Hepatocyte (in vitro differentiated cells): Measurements from ENCODE around the gene ADA. TPM values are rescaled to one million over a fixed set of nuclear protein-coding genes. Genes with fewer than 3 reads are reported as not detected.

Experiments
- DNase-seq: peaks from one replicate; pipeline ENCODE4 v3.0.0-alpha.2; 2016; ENCODE audit warnings: low spot score
- H2AFZ ChIP-seq: fragments of 200-600 bp; sonication (generic); 2 replicates; pipeline ENCODE4 v1.6.0; 2016; ENCODE audit warnings: antibody characterized with exemption, mild to moderate bottlenecking
- H3K27ac ChIP-seq: fragments of 200-600 bp; sonication (generic); 2 replicates; pipeline ENCODE4 v1.5.1; 2016; ENCODE audit warnings: mild to moderate bottlenecking
- H3K27me3 ChIP-seq: fragments of 200-600 bp; sonication (generic); 2 replicates; pipeline ENCODE4 v1.6.1; 2016
- H3K36me3 ChIP-seq: fragments of 200-600 bp; sonication (generic); replicated peaks from 2 replicates; pipeline ENCODE4 v1.5.1; 2016; ENCODE audit warnings: low read depth; ENCODE audit not compliant: insufficient read depth
- H3K4me1 ChIP-seq: fragments of 200-600 bp; sonication (generic); 2 replicates; pipeline ENCODE4 v1.5.1; 2016; ENCODE audit warnings: mild to moderate bottlenecking, moderate library complexity; ENCODE audit not compliant: insufficient read depth
- H3K4me2 ChIP-seq: fragments of 200-600 bp; sonication (generic); 2 replicates; pipeline ENCODE4 v1.6.0; 2016
- H3K4me3 ChIP-seq: fragments of 200-600 bp; sonication (generic); 2 replicates; pipeline ENCODE4 v1.5.1; 2016; ENCODE audit warnings: mild to moderate bottlenecking
- H3K79me2 ChIP-seq: fragments of 200-600 bp; sonication (generic); 2 replicates; pipeline ENCODE4 v1.6.0; 2017; ENCODE audit warnings: mild to moderate bottlenecking
- H3K9me2 ChIP-seq: fragments of 200-600 bp; sonication (generic); replicated peaks from 2 replicates; pipeline ENCODE4 v1.6.0; 2017; ENCODE audit warnings: mild to moderate bottlenecking; ENCODE audit not compliant: insufficient read depth
- H3K9me3 ChIP-seq: fragments of 200-600 bp; sonication (generic); 2 replicates; pipeline ENCODE4 v1.5.1; 2016; ENCODE audit warnings: low read depth, mild to moderate bottlenecking
- H4K20me1 ChIP-seq: fragments of 200-600 bp; sonication (generic); 2 replicates; pipeline ENCODE4 v1.6.0; 2016; ENCODE audit warnings: mild to moderate bottlenecking; ENCODE audit not compliant: insufficient read depth, poor library complexity, severe bottlenecking
- EZH2 ChIP-seq: fragments of 200-600 bp; sonication (generic); IDR thresholded peaks from 2 replicates; pipeline ENCODE4 v1.6.1; 2016; ENCODE audit warnings: antibody characterized with exemption, mild to moderate bottlenecking, borderline replicate concordance
- EZH2phosphoT487 ChIP-seq: fragments of 200-600 bp; sonication (generic); IDR thresholded peaks from one replicate; pipeline ENCODE4 v1.6.1; 2018; ENCODE audit warnings: antibody characterized with exemption, mild to moderate bottlenecking, low read depth, moderate library complexity; ENCODE audit not compliant: unreplicated experiment, severe bottlenecking
- WGBS: methylation state at CpG from one replicate; pipeline ENCODE4 v1.1.6; 2016; ENCODE audit warnings: low lambda C conversion rate; ENCODE audit errors: missing lambda C conversion rate; 5-methylcytosine and 5-hydroxymethylcytosine counted together
- polyA plus RNA-seq: library from polyadenylated mRNA; unstranded; fragments of >200 nt; fragmentation: Nextera tagmentation; extraction: Ambion mirVana; gene quantifications from 2 replicates; pipeline ENCODE4 v1.2.1, GENCODE V29; 2016
- total RNA-seq: library from RNA; depleted of rRNA; stranded (reverse); fragments of >200 nt; gene quantifications from 2 replicates; pipeline ENCODE4 v1.2.3, GENCODE V29; 2014
- TF ChIP-seq, protein P1 (sequence below): fragments of 200-600 bp; sonication (generic); IDR thresholded peaks from 2 replicates; pipeline ENCODE4 v1.5.1; 2016; ENCODE audit warnings: antibody characterized with exemption, mild to moderate bottlenecking; ENCODE audit not compliant: poor library complexity

Gene ADA
- total and polyA plus RNA-seq, 2 experiments from 2014 or later, result 10.4 to 13.5 TPM

DNA sequence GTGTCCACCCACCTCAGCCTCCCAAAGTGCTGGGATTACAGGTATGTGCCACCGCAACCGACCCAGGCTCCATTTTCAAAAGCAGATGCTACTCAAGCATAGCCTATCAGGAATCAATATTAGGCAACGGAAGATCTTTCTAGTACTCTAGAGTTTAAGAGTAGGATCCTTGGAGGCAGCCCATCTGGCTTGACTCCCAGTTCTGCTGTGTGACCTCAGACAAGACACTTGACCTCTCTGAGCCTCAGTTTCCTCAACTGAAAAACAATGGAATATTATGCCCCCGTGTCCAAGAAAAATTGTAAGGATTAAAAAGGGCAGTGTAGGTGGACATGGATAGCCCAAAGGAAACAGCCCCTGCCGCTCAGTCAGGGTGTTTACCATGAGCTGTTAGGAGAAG lies 14.5 kb downstream of the ADA start:
- peaks cover 6% of the 10 kb centered on the region for H3K4me1 ChIP-seq
- H3K9me3 ChIP-seq, result no peaks in the 10 kb centered on the region
- H2AFZ ChIP-seq, result no peak overlapping the region
- no peak for TF ChIP-seq EZH2
- DNase-seq, result no peak
- H3K27me3 ChIP-seq, result no peaks in the 10 kb centered on the region
- no peaks in the 10 kb centered on the region for H4K20me1 ChIP-seq
- no peak overlapping the region for H3K4me3 ChIP-seq
- H3K9me2 ChIP-seq, result no peaks in the 10 kb centered on the region
- no peak overlapping the region for H3K4me2 ChIP-seq
- no peaks in the 10 kb centered on the region for H3K36me3 ChIP-seq
- WGBS, result 97% methylated on average over 5 of the region's 5 CpGs
- no peaks in the 10 kb centered on the region for H3K79me2 ChIP-seq
- H3K27ac ChIP-seq, result no peak overlapping the region

DNA sequence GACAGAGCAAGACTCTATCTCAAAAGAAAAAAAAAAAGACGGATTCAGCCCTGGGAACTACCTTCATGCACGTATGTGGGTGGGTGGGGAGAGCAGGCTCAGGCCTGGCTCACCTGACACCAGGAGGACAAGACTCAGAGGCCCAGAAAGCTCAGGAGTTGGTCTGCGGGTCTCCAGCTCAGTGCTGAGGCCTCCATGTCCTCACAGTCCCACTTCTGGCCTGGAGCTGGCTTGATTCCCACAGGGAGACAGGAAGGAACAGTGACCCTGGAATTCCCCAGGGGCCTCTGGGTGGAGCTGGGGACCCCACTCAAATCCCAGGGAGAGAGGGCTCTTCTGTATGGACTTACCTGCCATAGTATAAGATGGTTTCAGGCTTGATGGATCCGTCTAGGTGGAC lies 15.6 kb downstream of the ADA start:
- Histone ChIP-seq H3K4me2 (no peak overlapping the region), H3K9me2 (no peaks in the 10 kb centered on the region), H2AFZ (no peak overlapping the region), H3K27ac (no peak overlapping the region), H3K27me3 (no peaks in the 10 kb centered on the region), H3K79me2 (no peaks in the 10 kb centered on the region), H3K4me3 (no peak overlapping the region), H3K9me3 (no peaks in the 10 kb centered on the region), H4K20me1 (no peaks in the 10 kb centered on the region), H3K36me3 (no peaks in the 10 kb centered on the region), H3K4me1 (no peaks in the 10 kb centered on the region)
- no peak for TF ChIP-seq EZH2
- TF ChIP-seq EZH2phosphoT487, result no peak
- TF ChIP-seq, protein P1, sequence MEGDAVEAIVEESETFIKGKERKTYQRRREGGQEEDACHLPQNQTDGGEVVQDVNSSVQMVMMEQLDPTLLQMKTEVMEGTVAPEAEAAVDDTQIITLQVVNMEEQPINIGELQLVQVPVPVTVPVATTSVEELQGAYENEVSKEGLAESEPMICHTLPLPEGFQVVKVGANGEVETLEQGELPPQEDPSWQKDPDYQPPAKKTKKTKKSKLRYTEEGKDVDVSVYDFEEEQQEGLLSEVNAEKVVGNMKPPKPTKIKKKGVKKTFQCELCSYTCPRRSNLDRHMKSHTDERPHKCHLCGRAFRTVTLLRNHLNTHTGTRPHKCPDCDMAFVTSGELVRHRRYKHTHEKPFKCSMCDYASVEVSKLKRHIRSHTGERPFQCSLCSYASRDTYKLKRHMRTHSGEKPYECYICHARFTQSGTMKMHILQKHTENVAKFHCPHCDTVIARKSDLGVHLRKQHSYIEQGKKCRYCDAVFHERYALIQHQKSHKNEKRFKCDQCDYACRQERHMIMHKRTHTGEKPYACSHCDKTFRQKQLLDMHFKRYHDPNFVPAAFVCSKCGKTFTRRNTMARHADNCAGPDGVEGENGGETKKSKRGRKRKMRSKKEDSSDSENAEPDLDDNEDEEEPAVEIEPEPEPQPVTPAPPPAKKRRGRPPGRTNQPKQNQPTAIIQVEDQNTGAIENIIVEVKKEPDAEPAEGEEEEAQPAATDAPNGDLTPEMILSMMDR, result no peak
- WGBS, result 87% methylated on average over 4 of the region's 4 CpGs
- no peak for DNase-seq

DNA sequence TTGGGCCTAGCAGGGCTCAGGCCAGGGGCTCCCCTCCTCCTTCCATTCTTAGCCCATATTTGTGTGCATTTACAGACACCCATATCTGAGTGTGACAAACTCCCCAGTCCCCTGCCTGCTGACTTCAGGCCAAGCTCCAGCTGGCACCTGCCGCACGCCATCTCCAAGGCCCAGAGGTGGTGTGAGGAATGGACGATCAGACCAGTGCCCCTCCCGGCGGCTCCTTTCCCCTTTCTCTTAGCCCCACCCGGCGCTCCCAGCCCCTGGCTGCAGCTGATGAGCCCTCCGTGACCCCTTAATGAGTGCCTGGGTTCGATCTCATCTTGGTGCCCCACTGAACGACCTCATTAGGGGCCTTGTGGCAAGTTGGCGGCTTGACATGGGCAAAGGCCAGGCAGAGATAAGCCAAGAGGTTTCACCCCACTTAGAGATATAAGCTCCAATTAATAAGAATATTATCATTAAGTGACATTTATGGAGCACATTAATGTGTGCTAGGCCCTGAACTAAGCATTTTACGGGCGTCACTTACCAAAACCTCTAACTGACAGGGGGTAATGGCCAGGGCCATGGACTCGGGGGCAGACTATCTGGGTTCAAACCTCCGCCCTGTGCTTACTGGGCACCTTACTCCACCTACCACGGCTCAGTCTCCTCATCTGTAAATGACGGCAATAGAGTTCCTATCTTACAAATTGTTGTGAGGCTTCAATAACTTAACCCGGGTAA lies 17.5 kb downstream of the ADA start:
- Histone ChIP-seq H3K4me2 (no peak overlapping the region), H3K9me3 (no peaks in the 10 kb centered on the region), H2AFZ (no peak overlapping the region), H3K4me3 (no peak overlapping the region), H4K20me1 (no peaks in the 10 kb centered on the region), H3K9me2 (no peaks in the 10 kb centered on the region), H3K27me3 (no peaks in the 10 kb centered on the region), H3K4me1 (no peaks in the 10 kb centered on the region), H3K27ac (no peak overlapping the region), H3K36me3 (no peaks in the 10 kb centered on the region), H3K79me2 (no peaks in the 10 kb centered on the region)
- no peak for TF ChIP-seq EZH2
- TF ChIP-seq, protein P1, result no peak
- no peak for TF ChIP-seq EZH2phosphoT487
- 88% methylated on average over 18 of the region's 18 CpGs for WGBS
- no peak for DNase-seq

DNA sequence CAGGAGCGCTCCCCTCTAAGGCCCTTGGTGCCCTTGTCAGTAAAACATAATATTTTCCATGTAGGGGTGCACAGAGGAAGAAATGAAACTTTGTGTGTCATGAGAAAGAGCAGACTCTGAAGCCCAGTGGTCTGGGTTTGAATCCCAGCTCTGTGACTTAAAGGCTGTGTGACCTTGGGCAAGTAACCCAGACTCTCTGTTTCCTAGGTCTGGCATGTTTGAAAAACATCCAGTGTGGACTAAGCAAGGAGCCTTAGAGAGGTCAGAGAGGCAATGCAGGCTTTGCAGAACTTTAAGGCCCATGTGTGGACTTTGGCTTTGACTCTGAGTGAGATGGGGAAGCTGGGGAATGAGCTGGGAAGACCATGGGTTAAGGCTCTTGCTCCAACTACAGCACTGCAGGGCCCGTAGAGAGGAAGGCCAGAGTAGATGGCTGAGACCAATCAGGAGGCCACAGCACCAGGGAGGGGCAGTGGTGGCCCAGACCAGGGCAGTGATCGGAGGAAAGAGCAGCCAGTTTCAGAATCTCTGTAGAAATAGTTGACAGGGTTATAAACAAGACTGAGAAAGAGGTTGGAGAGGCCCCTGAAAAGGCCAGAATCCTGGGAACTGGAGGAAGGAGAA lies 18.2 kb downstream of the ADA start:
- H2AFZ ChIP-seq, result no peak overlapping the region
- H3K4me1 ChIP-seq, result no peaks in the 10 kb centered on the region
- H3K36me3 ChIP-seq, result no peaks in the 10 kb centered on the region
- TF ChIP-seq, protein P1, result no peak
- no peaks in the 10 kb centered on the region for H4K20me1 ChIP-seq
- no peak for DNase-seq
- no peaks in the 10 kb centered on the region for H3K9me2 ChIP-seq
- H3K4me3 ChIP-seq, result no peak overlapping the region
- no peaks in the 10 kb centered on the region for H3K9me3 ChIP-seq
- no peak overlapping the region for H3K27ac ChIP-seq
- H3K79me2 ChIP-seq, result no peaks in the 10 kb centered on the region
- no peak overlapping the region for H3K4me2 ChIP-seq
- 74% methylated on average over 3 of the region's 3 CpGs for WGBS
- no peaks in the 10 kb centered on the region for H3K27me3 ChIP-seq
